Measurements from ENCODE around the gene ZNF544.

- TF ChIP-seq CTCF (IDR thresholded peaks at IDR 0.05) (no peak), POLR2A (IDR thresholded peaks at IDR 0.05) (no peak)
These were observed 46.9 kb downstream of the ZNF544 start for GRCh38 chr19:58275564-58275963.
